Measurements from ENCODE around the gene FLOT2.
A peak's percentile ranks its signal among the peaks of the same experiment; 100 is the strongest.
"Not testable (repeated sequence)": the region's sequence is repeated elsewhere in the genome, so short reads cannot be mapped to it uniquely, and the experiment has no call there.

The FLOT2 gene, protein sequence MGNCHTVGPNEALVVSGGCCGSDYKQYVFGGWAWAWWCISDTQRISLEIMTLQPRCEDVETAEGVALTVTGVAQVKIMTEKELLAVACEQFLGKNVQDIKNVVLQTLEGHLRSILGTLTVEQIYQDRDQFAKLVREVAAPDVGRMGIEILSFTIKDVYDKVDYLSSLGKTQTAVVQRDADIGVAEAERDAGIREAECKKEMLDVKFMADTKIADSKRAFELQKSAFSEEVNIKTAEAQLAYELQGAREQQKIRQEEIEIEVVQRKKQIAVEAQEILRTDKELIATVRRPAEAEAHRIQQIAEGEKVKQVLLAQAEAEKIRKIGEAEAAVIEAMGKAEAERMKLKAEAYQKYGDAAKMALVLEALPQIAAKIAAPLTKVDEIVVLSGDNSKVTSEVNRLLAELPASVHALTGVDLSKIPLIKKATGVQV

DNA sequence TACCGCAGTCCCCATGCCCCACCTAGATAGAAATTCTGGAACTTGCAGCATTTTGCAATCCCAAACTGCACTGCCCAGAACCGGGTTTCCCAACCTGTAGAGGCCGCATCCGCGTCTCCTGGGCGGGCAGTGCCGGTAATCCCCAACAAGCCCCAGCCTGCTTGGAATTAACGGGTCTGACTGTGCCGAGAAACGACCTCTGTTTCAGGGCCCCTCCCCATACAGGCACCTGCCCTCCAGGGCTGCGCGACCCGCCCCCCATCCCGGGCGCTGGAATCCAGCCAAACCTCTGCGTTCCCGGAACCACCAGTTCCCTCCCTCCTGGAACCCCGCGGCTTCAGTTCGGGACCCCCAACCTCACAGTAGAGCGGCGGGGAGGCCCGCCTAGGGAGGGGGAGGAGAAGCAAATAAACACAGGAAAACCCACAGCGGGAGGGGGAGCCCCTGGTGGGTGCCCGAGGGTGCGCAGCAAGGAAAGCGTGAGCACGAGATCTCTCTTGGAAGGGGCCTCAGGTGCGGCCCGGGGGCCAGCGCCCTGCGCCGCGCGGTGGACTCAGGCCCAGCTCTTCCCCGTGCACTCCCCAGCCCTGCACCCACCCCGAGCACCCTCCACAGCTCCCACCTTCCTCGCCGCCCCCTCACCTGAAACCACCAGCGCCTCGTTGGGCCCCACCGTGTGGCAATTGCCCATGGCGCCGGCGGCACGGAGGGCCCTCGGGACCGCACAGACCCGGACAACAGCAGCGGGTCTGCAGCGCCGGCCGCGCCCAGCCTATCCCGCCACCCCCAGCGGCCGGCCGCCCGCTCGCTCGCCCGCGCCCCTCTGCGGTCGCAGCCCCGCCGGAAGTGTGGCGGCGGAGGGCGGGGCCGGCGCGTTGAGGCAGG, at the start of gene FLOT2:
TSS of gene FLOT2 (minus strand) at position 850 of the 885 bp plus-strand sequence. CDS start at position 691, 159 bp downstream.
- peak; percentile 62 for DNase-seq

DNA sequence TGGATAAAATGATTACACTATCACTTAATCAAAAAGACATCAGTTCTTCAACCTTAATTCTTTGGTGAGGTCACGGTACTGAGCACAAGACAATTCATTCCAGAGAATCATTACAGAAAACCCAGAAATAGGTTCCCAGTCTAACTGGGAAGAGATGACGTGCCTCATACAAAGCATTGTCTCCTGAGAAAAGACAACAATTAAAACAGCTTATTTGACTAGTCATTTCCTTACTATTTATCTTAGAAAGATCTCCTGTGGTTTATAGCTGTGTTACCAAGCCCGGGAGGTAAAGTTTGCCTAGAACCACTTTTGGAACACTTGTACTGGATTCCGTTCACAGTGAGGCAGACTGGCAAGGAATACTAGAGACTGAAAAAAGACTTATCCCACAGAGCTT, 48.7 kb upstream of the FLOT2 start:
- no peak for DNase-seq

DNA sequence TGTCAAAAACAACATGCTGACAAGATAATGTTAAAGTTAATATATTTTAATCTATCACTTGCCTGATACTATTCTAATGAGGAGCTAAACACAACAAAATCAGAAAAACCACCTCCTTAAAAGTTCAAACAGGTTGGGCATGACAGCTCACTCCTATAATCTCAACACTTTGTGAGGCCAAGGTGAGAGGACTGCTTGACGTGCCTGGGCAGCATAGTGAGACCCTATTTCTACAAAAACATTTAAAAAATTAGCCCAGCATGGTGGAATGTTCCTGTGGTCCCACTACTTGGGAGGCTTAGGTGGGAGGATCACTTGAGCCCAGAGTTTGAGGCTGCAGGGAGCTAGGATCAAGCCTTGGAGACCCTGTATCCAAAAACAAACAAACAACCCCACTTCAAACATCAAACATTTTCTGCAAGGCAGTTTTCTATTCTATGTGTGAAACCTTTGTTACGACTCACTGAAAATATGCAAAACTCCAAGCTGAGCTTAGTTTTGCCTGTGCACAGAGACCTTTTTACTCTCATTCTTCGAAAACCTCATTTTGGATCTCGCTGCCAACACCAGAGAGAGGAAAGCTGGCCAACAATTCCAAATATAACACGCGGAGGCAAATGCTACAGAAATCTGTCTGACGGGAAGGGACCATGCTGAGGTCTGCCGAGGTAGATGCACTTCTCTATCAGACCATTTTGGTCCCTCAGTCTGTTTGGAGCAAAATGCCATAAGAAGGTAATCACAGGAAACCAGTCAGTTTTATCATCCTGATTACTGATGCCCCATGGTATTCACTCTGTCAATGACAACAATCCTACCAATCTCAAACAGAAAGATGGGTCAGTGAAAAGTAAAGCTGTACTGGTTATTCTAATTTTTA, 47.6 kb upstream of the FLOT2 start:
- no peak for DNase-seq

DNA sequence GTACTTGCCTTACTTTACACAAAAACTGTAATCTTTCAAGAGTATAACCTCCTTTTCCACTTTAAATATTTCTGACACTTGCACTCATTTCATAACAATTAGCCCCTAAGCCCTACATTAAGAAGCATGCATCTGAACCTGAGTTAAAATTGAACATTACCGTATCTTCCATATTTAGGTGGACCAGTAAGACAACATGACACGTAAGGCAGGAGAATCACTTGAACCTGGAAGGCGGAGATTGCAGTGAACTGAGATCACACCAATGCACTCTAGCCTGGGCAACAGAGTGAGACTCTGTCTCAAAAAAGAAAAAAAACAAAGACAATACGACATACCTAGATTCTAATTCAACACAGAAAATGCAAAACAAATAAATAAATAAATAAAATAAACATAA, 46.8 kb upstream of the FLOT2 start:
- DNase-seq, result no peak

DNA sequence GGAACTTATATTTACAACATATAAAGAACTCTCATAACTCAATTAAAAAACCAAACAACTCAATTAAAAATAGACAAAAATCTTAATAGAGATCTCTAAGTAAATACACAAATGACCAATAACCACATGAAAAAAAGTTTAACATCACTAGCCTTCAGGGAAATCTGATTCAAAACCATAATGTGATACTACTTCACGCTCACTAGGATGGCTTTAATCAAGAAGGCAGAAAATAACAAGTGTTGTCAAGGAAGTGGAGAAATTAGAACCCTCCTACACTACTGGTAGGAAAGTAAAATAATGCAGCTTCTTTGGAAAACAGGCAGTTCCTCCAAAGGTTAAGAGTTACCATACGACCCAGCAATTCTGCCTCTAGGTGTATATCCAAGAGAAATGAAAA, 45.4 kb upstream of the FLOT2 start:
- DNase-seq, result no peak

DNA sequence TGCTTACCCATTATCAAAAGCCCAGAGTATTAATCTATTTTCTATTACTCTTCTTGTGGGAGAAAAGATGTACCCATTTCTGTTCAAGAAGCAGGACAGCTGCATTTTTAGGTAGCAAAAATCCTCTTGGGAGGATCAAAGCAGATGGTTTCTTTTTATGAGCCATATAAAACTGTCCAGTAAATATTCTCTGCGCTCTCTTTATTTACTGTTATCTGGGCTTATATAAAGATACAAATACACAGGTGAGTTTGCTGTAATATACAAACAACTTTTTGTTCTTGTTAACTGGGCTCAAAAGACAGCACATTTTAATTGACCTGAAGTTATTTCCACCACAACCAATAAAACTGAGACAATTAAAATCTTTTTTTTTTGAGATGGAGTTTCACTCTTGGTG, 43.7 kb upstream of the FLOT2 start:
- DNase-seq, result no peak

DNA sequence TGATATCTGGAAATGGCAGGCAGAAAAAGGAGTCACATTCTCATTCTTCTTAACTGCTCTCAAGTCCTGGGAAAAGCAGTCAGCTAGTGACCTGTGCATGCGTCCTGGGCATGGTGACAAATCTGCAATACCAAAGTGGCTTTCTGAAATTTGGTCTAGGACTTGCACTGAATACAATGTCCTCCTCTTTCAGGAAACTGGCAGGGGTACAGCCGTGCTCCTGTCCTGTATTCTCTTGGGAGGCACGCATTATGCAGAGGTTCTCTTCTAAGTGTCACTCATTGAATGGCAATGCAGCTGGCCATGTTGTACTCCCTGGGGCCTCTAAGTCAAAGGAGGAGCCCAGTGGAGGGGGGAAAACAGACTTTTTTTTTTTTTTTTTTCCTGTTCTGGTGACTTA, 43.1 kb upstream of the FLOT2 start:
- DNase-seq, result no peak

DNA sequence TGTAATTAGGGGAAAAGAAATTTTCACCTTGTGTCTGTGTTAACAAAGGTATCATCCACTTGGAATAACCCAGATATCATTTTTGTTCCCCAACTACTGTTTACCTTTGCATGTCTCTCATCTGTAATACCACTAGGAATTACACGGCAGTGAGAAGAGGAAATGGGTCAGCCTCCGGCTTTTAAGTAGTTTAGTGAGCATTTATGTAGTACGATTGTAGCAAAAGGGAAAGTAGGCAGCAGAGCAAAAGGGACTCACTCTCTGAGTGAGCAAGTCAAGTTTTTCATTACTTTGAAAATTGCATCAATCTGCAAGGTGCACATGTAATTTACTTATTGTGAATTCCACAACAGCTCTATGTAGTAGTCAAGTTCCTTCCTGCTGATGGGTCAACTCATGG, 42.6 kb upstream of the FLOT2 start:
- DNase-seq, result no peak

DNA sequence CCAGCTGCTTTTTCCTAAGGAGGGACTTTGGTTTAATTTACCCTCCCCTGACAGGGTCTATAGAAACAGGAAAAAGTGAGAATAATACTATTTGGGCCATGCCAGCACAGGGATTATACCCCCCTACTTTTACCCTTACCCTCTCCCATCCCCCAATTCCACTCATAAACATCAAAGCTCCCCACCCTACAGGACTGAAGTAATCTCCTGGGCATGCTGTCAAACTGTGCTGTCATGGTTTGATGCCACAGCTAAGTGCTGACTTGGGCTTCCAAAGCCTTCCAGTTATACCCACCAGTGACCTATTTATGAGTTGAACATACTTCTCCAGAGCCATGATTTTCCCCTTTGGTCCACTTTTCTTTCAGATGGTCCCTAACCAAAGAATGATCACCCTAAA, 41.0 kb upstream of the FLOT2 start:
- no peak for DNase-seq

DNA sequence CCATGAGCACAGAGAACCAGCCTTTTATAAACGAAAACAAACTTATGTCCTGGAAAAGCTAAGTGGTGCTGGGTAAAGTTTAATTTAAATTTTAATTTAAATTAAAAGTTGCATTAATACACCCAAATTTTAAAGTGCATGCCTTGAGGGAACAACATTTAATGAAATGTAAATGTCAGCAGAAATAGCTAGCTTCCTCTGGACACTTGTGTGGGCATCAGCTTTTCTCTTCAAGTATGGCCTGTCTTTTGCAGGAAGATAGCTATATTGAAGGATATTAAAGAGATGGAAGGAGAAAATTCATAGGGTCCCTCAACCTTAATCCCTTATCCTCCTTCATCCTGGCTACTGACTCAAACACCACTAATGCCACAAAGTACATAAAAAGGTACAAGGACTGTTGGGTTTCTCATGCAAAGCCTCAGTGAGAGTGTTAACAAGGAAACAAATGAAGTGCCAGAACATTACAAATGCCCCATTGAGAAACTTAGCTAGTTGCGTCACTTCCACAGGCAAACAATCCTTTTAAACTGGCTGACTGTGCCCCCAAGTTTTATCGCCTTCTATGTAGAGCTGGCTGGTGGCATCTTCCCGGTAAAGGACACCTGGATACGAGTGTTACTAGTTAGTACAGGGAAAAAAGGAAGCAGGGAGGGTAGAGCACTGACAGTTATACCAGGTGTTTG, 39.7 kb upstream of the FLOT2 start:
- DNase-seq, result no peak

DNA sequence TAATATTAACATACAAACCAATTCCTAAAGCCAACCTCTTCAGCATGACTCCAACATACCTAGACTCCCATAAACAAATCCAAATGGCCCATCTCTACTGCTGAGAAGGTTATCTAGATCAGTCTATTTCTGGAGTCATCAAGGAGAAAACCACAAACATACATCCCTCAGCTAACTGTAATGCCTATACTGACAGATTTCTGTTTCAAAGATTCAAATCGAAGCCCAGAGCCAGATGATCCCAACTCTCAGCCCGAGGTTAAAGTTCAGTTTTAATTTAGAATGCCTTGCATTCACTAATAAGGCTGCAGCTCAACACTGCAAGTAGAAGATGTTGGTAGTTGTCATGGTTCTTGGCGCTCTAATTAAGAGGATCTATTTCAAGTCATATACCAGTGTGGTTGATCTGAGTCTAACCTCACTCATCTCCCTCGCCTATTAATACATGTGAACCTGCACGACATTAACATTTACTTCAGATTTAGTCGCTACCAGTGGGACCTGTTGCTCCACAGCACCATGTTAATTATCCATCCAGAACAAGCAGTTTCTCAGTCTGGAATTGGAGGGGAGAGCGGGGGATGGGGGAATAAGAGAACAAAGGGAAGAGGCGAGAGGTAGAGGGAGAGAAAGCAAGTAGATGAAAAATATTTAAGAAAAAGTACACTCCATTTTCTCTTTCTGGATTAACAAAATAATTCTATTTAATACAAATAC, 38.4 kb upstream of the FLOT2 start:
- no peak for DNase-seq

DNA sequence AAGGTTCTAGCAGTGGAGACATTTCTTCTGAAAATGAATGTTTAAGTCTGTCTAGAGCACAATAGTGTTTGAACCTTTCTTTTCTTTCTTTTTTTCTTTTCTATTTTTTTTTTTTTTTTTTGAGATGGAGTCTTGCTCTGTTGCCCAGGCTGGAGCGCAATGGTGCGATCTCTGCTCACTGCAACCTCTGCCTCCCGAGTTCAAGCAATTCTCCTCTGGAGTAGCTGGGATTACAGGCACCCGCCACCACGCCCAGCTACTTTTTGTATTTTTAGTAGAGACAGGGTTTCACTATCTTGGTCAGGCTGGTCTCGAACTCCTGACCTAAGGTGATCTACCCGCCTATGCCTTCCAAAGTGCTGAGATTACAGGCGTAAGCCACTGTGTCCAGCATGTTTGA, 37.0 kb upstream of the FLOT2 start:
- DNase-seq, result not testable (repeated sequence)

DNA sequence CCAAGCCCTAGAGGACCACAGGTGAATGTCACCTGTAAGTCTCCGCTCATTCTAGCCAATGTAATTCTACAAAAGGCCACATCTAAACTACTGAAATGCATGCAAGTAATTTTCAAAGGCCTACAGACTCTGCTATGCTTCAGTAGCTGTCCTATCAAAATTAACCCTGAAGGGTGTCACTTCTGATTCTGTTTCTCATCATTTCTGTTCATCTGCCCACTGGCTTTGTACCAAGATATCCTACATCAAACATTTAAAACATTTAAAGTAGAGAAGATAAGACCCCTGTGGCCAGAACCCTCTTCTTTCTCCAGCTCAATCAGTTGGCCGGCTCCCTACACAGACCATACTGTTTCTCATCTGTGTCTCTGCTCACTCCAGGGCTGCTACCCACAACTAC, 32.3 kb upstream of the FLOT2 start:
- DNase-seq, result no peak

DNA sequence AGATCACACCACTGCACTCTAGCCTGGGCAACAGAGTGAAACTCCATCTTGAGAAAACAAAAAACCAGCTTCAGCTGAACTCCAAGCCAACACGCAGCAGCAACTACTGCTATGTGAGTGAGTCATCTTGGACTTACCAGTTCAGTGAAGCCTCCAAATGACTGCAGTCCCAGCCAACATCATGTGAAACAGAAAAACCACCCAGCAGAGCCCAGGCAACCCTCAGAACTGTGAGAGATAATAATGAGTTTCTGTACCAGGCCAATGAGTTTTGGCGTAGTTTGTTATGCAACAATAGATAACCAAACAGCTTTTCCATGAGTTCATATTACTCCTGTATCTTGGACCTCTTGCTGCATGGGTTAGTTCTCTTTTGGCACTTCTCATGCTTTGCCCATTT, 30.5 kb upstream of the FLOT2 start:
- no peak for DNase-seq

DNA sequence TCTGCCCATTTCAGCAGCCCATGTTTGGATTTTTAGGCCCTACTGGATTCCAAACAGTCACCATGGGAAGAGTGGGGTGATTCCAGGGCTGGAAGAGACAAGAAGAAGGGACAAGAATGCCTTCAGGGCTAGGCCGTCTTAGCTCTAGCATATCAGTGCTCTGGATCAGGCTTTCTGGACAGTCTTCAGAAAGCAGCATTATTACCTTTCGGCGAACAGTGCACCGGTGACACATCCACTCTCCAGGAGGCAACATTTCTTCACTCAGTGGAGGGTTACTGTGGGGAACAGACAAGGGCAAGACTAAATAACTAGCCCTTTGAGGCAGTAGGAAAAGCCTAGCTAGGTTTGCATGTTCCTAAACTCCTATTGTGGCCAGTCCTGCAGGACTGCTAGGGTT, 29.3 kb upstream of the FLOT2 start:
- no peak for DNase-seq

DNA sequence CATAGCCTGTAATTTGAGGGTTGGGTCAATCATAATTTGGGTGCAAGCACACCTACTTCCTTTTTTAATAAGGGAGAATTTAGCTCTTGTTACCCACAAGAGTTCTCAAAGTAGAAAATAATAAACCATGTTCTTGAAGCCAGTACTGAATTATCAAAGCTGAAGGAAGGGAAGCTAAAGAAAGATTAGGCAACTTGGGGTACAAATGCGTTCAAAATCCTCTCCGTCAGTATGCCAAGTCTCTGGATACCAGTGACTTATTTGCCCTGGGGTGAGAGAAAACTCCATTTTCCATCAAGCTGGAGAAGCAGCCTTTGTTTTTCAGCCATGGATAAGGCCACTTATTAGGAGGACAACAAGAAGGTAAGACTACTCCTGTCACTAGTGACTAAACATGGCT, 28.8 kb upstream of the FLOT2 start:
- DNase-seq, result no peak

DNA sequence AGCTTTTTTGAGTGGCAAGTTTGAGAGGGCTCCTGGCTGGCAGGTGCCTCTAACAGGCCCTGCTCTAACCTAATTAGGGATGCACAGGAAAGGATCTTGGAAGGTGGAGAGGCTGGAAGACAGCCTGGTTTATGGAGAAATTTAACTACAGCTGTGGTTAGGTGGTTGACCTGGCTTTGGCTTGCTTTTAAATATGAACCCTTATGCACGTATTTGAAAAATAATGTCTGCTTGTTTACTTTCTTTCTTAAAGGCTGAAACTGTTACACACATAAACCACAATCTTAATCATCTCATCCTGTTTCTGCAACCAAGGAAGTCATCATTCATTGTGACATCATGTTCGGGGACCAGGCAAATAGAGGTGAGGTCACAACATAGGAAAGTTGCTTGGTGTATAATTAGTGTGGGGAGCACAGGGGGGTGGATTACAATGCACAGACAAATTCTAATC, 28.4 kb upstream of the FLOT2 start:
- no peak for DNase-seq

DNA sequence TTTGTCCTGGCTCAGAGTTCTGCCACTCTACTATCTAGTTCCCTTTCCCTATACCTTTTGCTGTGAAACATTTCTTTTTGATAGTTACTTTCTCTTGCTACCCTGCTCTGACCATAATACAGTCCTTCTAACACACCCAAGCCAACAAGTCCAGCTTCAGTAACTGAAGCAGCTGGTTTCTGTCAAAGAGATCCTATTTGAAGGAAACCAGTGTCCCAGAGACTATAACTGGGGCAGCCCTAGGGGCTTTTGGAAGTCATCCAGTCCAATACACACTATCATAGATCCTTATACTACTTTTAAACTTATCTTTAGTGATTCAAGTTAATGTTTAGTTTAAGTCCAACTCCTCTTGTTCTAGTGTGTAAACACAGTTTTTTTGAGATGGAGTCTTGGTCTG, 22.7 kb upstream of the FLOT2 start:
- no peak for DNase-seq

DNA sequence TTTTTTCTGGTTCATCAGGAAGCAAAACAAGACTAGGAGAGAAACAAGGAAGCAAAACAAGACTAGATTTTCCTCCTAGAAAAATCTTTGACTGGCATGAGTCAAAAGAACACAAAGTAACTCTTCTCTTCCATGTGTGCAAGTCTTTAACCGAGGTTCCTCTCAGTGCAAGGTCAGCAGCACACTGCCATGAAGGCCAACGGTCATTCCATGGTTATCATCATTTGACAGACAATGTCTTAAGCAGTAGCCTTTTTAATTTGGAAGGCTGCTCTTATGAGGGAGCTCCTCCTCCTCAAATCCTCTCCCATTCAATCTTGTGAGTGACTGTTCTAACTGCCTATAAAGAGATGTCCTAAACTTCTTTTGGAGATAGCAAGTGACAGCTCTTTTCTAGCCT, 20.8 kb upstream of the FLOT2 start:
- DNase-seq, result no peak

DNA sequence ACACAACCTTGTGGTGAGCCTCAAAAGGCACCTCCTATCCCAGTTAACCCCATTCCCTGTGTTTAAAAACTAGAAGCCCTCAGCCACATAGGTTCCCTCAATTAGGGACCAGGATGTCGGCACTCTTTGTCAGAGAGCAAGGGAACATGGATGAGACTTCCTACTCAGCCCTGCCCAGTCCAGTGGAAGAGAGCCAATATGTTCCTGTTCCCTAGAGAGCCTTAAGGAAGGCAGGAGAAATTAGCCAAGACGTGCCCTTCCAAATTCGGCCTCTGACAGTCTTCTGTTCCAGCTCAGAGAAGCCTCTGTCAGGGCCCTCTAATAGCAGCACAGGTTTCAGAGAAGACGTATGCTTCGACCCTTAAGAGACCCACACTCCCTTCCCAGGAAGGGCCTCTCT, 19.9 kb upstream of the FLOT2 start:
- no peak for DNase-seq

DNA sequence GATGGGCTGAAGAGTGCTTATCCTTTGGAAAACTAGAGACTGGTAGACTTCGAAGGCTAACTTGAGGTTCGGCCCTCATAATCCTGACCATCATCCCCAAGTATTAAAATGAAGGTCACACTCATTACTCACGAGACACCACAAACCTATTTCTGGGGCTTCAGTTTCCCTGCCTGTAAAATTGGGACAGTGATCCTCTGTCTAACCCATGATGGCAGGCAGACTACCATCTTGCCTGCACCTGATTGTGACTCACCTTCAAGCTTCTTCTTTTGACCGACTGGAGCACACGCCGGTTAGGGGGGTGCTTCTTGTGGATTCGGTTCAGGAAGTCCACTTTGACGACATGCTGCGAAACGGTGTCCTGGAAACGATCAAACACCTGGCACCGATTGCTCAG, 19.5 kb upstream of the FLOT2 start:
- DNase-seq, result no peak

Measured in NCI-H748 treated with DMSO at 0.1 percent for 48 hours (cell line).